Activated CD4-positive, alpha-beta memory T cell treated with anti-CD3 and anti-CD28 coated beads for 36 hours (primary cell): ENCODE measurements around the gene SOWAHA. TPM values are rescaled to one million over a fixed set of nuclear protein-coding genes. Genes with fewer than 3 reads are reported as not detected.
A peak's percentile ranks its signal among the peaks of the same experiment; 100 is the strongest.
"Not testable (repeated sequence)": the region's sequence is repeated elsewhere in the genome, so short reads cannot be mapped to it uniquely, and the experiment has no call there.

Source experiments
- CTCF ChIA-PET: fragments of 350-600 bp; sonication (Branson Sonifier 250); formaldehyde crosslinking; loops from one replicate; lab custom pipeline; 2021; ENCODE audit warnings: antibody characterized with exemption, inconsistent platforms; lab: Charles Lee
- POLR2A ChIA-PET: fragments of 350-600 bp; sonication (Branson Sonifier 250); formaldehyde crosslinking; loops from one replicate; lab custom pipeline; 2021; ENCODE audit warnings: antibody characterized with exemption; lab: Charles Lee
- DNase-seq: peaks from one replicate; pipeline ENCODE4 v3.0.0-alpha.2; 2020
- H3K27ac Mint-ChIP-seq: one replicate; pipeline ENCODE4 v1.8.0; 2021; ENCODE audit warnings: mixed read lengths
- H3K27me3 Mint-ChIP-seq: one replicate; pipeline ENCODE4 v1.8.0; 2021; ENCODE audit warnings: mixed read lengths
- H3K36me3 Mint-ChIP-seq: one replicate; pipeline ENCODE4 v1.8.0; 2021; ENCODE audit warnings: mixed read lengths
- H3K4me1 Mint-ChIP-seq: one replicate; pipeline ENCODE4 v1.8.0; 2021; ENCODE audit warnings: low read depth, mixed read lengths
- H3K4me3 Mint-ChIP-seq: one replicate; pipeline ENCODE4 v1.8.0; 2021; ENCODE audit warnings: mild to moderate bottlenecking, mixed read lengths
- H3K9me3 Mint-ChIP-seq: one replicate; pipeline ENCODE4 v1.8.0; 2021; ENCODE audit warnings: mixed read lengths
- intact Hi-C: fragments of 100-400 bp; cut with micrococcal nuclease; formaldehyde crosslinking; loops from one replicate; pipeline ENCODE4 v1.15.1; 2023
- total RNA-seq, 2 experiments: library from RNA; stranded (reverse); gene quantifications; one replicate each; pipeline ENCODE4 v1.2.3, GENCODE V29; 2021

The SOWAHA gene
- total RNA-seq, 2 experiments from 2014 or later = not detected

GRCh38 chr5:132800545-132800944, 12.6 kb upstream of the SOWAHA start:
- H3K27me3 Mint-ChIP-seq = peaks cover 36% of the 10 kb centered on the region
- no peak overlapping the region for H3K27ac Mint-ChIP-seq
- H3K9me3 Mint-ChIP-seq = no peaks in the 10 kb centered on the region
- ChIA-PET CTCF (interaction anchor here (0.8 to 3.6 kb wide), 5 partner anchors 17 to 292 kb away, joined by 3 to 12 read pairs (median 11); no protein-coding TSS in a partner anchor), POLR2A (interaction anchor here (0.5 kb wide), 1 partner anchor 49 kb away, joined by 3 read pairs; no protein-coding TSS in a partner anchor)
- H3K36me3 Mint-ChIP-seq = no peaks in the 10 kb centered on the region
- no peaks in the 10 kb centered on the region for H3K4me1 Mint-ChIP-seq
- no peak overlapping the region for H3K4me3 Mint-ChIP-seq
- intact Hi-C loops = no loop called here
- DNase-seq = no peak

- Mint-ChIP-seq H3K9me3 (no peaks in the 10 kb centered on the region), H3K4me1 (no peaks in the 10 kb centered on the region), H3K4me3 (no peak overlapping the region), H3K36me3 (no peaks in the 10 kb centered on the region), H3K27me3 (peaks cover 38% of the 10 kb centered on the region), H3K27ac (no peak overlapping the region)
- ChIA-PET CTCF (interaction anchor here (0.6 to 3.0 kb wide), 4 partner anchors 18 to 396 kb away, joined by 3 to 12 read pairs (median 7); no protein-coding TSS in a partner anchor), POLR2A (no interaction called here)
- no peak for DNase-seq
- intact Hi-C loops = no loop called here
These were observed 10.9 kb upstream of the SOWAHA start for GRCh38 chr5:132802044-132802684.

GRCh38 chr5:132802685-132803066, 10.4 kb upstream of the SOWAHA start:
- H3K9me3 Mint-ChIP-seq, H3K36me3 Mint-ChIP-seq, DNase-seq, POLR2A ChIA-PET, H3K4me3 Mint-ChIP-seq, H3K27ac Mint-ChIP-seq, intact Hi-C loops, H3K4me1 Mint-ChIP-seq: not testable (repeated sequence)
- peaks cover 38% of the 10 kb centered on the region for H3K27me3 Mint-ChIP-seq
- CTCF ChIA-PET = interaction anchor here (2.3 to 3.0 kb wide), 2 partner anchors 17 to 276 kb away, joined by 11 to 12 read pairs; no protein-coding TSS in a partner anchor

DNA sequence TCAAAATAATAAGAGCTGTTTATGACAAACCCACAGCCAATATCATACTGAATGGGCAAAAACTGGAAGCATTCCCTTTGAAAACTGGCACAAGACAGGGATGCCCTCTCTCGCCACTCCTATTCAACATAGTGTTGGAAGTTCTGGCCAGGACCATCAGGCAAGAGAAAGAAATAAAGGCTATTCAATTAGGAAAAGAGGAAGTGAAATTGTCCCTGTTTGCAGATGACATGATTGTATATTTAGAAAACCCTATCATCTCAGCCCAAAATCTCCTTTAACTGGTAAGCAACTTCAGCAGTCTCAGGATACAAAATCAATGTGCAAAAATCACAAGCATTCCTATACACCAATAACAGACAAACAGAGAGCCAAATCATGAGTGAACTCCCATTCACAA, 8.9 kb upstream of the SOWAHA start:
- DNase-seq, H3K4me3 Mint-ChIP-seq, H3K27ac Mint-ChIP-seq, H3K36me3 Mint-ChIP-seq, H3K9me3 Mint-ChIP-seq, CTCF ChIA-PET, H3K4me1 Mint-ChIP-seq, POLR2A ChIA-PET, intact Hi-C loops: not testable (repeated sequence)
- H3K27me3 Mint-ChIP-seq = peaks cover 42% of the 10 kb centered on the region

DNA sequence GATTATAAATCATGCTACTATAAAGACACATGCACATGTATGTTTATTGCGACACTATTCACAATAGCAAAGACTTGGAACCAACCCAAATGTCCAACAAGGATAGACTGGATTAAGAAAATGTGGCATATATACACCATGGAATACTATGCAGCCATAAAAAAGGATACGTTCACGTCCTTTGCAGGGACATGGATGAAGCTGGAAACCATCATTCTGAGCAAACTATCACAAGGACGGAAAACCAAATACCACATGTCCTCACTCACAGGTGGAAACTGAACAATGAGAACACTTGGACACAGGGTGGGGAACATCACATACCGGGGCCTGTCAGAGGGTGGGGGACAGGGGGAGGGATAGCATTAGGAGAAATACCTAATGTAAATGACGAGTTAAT, 7.2 kb upstream of the SOWAHA start:
- H3K4me3 Mint-ChIP-seq, POLR2A ChIA-PET, H3K36me3 Mint-ChIP-seq, H3K9me3 Mint-ChIP-seq, H3K4me1 Mint-ChIP-seq, DNase-seq, intact Hi-C loops, CTCF ChIA-PET, H3K27ac Mint-ChIP-seq: not testable (repeated sequence)
- H3K27me3 Mint-ChIP-seq = peaks cover 43% of the 10 kb centered on the region

- H3K9me3 Mint-ChIP-seq, intact Hi-C loops, DNase-seq, H3K4me3 Mint-ChIP-seq, POLR2A ChIA-PET, H3K4me1 Mint-ChIP-seq, H3K36me3 Mint-ChIP-seq, H3K27ac Mint-ChIP-seq: not testable (repeated sequence)
- CTCF ChIA-PET = interaction anchor here (0.6 to 5.8 kb wide), 3 partner anchors 12 to 1161 kb away, joined by 3 to 44 read pairs (median 3); no protein-coding TSS in a partner anchor
- peaks cover 49% of the 10 kb centered on the region for H3K27me3 Mint-ChIP-seq
These were observed 6.3 kb upstream of the SOWAHA start for GRCh38 chr5:132806804-132807162.

- Mint-ChIP-seq H3K9me3 (no peaks in the 10 kb centered on the region), H3K27ac (no peak overlapping the region), H3K4me1 (peaks cover 2% of the 10 kb centered on the region), H3K36me3 (no peaks in the 10 kb centered on the region), H3K4me3 (no peak overlapping the region), H3K27me3 (peaks cover 47% of the 10 kb centered on the region)
- ChIA-PET POLR2A (no interaction called here), CTCF (interaction anchor here (0.6 to 5.8 kb wide), 4 partner anchors 9 to 1160 kb away, joined by 3 to 44 read pairs (median 3); no protein-coding TSS in a partner anchor)
- DNase-seq = no peak
- intact Hi-C loops = no loop called here
These were observed 5.8 kb upstream of the SOWAHA start for GRCh38 chr5:132807163-132807838.

DNA sequence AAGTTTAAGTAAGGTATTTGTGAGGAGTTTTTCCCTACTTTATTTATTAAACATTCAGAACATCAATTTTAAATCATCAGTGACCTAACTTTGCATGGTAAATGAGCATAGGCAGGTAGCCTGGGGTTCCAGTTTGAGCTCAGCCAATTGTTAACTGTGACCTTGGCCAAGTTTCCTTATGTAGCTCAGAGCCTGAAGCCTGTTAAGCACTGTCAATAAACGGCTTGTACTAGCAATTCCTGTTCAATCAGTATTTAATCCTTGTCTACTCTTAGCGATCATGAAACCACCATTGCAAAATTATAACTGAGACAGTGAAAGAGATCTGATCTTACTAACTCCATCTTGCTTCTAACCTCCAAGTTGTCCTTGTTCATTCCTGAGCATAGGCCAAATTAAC, 4.7 kb upstream of the SOWAHA start:
- POLR2A ChIA-PET = no interaction called here
- CTCF ChIA-PET = interaction anchor here (0.6 to 5.8 kb wide), 4 partner anchors 10 to 571 kb away, joined by 3 to 44 read pairs (median 4); no protein-coding TSS in a partner anchor
- H3K36me3 Mint-ChIP-seq = no peaks in the 10 kb centered on the region
- H3K27ac Mint-ChIP-seq = no peak overlapping the region
- H3K27me3 Mint-ChIP-seq = peaks cover 48% of the 10 kb centered on the region
- no peak overlapping the region for H3K4me3 Mint-ChIP-seq
- intact Hi-C loops = no loop called here
- no peaks in the 10 kb centered on the region for H3K9me3 Mint-ChIP-seq
- DNase-seq = no peak
- peaks cover 10% of the 10 kb centered on the region for H3K4me1 Mint-ChIP-seq

DNA sequence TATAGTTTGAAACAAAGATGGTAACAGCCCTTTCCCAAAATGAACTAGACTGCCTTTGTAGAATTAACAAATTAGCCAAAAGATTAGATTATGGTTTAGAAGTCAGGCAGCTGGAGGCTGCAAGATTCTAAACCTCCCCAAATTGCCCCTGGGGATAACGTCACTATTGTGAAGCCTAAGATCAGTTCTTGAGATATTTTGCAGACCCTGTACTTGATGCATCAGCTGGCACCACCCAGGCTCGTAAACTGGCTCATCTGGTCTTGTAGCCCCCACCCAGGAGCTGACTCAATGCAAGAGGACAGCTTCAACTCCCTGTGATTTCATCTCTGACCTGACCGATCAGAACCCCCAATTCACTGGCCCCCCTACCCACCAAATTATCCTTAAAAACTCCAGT, 4.2 kb upstream of the SOWAHA start:
- H3K9me3 Mint-ChIP-seq = no peaks in the 10 kb centered on the region

DNA sequence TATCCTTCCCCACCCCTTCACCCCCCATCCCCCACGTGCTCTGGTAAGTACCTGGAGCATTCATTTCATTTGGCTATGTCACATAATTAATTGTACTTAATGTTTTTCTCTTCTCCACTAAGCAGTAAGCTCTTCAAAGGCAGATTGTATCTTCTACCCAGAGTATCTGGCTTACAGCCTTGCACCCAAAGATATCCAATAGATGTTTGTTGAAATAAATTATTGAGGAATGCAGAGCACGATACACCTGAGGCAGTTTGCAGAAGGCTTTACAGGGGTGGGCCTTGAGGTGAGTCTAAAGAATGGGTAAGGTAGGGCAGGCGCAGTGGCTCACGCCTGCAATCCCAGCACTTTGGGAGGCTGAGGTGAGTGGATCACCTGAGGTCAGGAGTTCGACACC, 2.5 kb upstream of the SOWAHA start:
- H3K27ac Mint-ChIP-seq = no peak overlapping the region
- no peaks in the 10 kb centered on the region for H3K9me3 Mint-ChIP-seq
- H3K4me3 Mint-ChIP-seq = no peak overlapping the region
- POLR2A ChIA-PET = no interaction called here
- CTCF ChIA-PET = interaction anchor here (0.7 to 5.8 kb wide), 3 partner anchors 8 to 310 kb away, joined by 3 to 44 read pairs (median 3); no protein-coding TSS in a partner anchor
- no peak for DNase-seq
- peaks cover 39% of the 10 kb centered on the region for H3K27me3 Mint-ChIP-seq
- H3K36me3 Mint-ChIP-seq = peaks cover 2% of the 10 kb centered on the region
- H3K4me1 Mint-ChIP-seq = peaks cover 12% of the 10 kb centered on the region
- intact Hi-C loops = no loop called here

More for the DNA sequence above, 4.2 kb upstream of the SOWAHA start:
- Mint-ChIP-seq H3K4me3 (no peak overlapping the region), H3K4me1 (peaks cover 10% of the 10 kb centered on the region), H3K27ac (no peak overlapping the region), H3K36me3 (no peaks in the 10 kb centered on the region), H3K27me3 (peaks cover 44% of the 10 kb centered on the region)
- intact Hi-C loops = no loop called here
- no peak for DNase-seq
- POLR2A ChIA-PET = no interaction called here
- CTCF ChIA-PET = interaction anchor here (0.6 to 5.8 kb wide), 4 partner anchors 10 to 571 kb away, joined by 3 to 44 read pairs (median 4); no protein-coding TSS in a partner anchor

- peaks cover 2% of the 10 kb centered on the region for H3K36me3 Mint-ChIP-seq
- H3K4me3 Mint-ChIP-seq = peak overlapping the region; percentile 4
- CTCF ChIA-PET = interaction anchor here (5.8 kb wide), 1 partner anchor 7 kb away, joined by 44 read pairs; no protein-coding TSS in a partner anchor
- H3K27me3 Mint-ChIP-seq = peaks cover 34% of the 10 kb centered on the region
- POLR2A ChIA-PET = no interaction called here
- H3K4me1 Mint-ChIP-seq = peaks cover 12% of the 10 kb centered on the region
- no peaks in the 10 kb centered on the region for H3K9me3 Mint-ChIP-seq
- no peak overlapping the region for H3K27ac Mint-ChIP-seq
- intact Hi-C loops = no loop called here
- DNase-seq = no peak
These were observed 858 bp upstream of the SOWAHA start for GRCh38 chr5:132812123-132812765.
